HG03439 (cell line): ENCODE measurements around the gene KLHL17.

Source experiments
- ATAC-seq: cut with Tn5 transposase; IDR thresholded peaks from one replicate; pipeline ENCODE4 v1.9.1; 2021; ENCODE audit warnings: mild to moderate bottlenecking, moderate library complexity; ENCODE audit not compliant: unreplicated experiment

KLHL17 gene

DNA sequence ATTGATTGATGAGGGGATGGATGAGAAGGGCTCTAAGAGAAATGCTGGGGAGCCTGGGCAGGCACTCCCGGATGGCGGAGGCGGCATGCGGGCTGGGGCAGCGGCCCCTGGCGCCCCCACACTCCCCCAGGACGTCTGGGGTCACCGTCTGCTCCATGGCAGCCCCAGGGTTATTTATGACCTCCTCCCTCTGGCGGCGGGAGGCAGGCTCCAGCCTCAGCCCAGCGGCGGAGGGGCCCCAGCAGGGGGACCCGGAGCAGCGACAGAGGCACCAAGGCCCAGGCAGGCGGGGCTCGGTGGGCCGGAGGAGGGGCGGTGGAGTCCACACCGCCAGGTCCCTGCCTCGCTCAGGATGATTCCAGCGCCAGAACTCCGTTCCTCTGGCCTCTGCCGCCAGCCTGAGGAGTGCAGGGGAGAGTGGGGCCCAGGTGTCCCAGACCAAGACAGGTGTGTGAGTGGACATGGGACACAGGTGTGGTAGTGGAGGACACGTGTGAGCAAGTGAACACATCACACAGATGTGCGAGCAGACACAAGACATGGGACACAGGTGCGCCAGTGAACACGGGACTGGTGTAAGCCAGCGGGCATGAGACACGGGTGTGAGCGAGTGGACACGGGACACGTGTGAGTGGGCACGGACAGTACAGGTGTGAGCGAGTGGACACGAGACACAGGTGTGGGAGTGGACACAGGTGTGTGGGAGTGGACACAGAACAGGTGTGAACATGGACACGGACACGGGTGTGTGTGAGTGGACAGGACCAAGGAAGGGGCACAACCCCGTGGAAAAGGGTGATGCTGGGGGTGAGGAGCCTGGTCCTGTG lies 39.2 kb upstream of the KLHL17 start:
- no peak for ATAC-seq

DNA sequence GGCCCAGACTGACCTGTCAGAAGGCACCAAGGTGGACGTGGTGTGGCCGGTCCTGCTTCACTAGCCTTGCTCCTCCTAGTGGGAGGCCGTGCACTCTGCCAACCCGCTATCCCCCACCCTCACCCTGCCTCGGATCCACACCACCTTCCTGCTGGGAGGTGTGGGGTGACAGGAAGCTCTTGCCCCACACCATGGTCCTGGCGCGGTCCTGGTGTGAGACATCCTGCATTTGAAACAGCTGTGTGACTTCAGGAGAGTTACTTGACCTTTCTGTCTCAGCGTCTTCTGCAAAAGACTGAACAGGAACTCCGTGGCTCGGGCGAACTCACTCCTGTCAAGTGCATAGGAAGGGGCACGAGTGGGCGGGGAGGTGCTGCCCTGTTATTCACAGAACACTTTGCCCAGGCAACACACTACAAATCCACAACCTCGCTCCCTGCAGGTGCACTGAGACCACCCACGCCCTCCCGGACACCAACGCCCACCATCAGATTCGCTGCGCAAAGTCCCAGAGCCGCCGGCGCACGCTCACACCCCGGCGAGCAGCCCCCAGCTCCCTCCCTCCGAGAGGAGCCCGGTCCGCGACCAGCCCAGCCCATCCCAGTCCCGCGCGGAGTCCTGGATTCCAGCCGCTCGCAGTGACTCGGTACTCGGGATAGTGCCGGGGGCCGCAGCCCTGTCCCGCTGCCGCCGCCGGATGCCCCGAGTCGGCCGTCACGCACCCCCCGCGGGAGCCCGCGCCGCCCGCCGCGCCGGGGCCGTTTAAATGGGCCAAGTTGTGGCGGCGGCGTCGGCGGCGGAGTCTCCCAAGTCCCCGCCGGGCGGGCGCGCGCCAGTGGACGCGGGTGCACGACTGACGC lies 37.0 kb upstream of the KLHL17 start, which contains the start of gene SAMD11:
TSS of gene SAMD11 (plus strand) at position 793 of the 860 bp plus-strand sequence. CDS start 509 bp downstream, outside the sequence.
- no peak for ATAC-seq

DNA sequence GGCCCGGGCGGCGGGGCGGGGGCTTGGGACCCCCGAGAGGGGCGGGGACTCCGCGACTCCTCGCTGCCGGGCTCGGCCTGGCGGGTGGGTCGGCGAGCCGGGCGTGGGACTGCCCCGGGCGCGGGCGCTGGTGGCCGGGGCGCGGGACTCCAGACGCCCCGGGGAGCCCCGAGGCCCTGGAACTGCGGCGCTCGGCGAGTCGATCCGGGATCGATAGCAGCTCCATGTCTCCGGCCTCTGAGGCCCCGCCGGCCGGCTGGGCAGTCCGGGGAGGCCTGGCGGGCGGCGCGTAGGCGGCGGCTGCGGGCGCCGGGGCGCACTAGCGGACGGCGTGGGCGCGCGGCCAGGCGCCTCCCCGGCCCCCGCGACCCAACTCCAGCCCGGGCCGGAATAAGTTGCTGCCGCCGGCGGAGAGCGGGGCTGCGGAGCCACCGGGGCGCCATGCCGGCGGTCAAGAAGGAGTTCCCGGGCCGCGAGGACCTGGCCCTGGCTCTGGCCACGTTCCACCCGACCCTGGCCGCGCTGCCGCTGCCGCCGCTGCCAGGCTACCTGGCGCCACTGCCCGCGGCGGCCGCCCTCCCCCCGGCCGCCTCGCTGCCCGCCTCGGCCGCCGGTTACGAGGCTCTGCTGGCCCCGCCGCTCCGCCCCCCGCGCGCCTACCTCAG lies 36.3 kb upstream of the KLHL17 start:
- no peak for ATAC-seq

DNA sequence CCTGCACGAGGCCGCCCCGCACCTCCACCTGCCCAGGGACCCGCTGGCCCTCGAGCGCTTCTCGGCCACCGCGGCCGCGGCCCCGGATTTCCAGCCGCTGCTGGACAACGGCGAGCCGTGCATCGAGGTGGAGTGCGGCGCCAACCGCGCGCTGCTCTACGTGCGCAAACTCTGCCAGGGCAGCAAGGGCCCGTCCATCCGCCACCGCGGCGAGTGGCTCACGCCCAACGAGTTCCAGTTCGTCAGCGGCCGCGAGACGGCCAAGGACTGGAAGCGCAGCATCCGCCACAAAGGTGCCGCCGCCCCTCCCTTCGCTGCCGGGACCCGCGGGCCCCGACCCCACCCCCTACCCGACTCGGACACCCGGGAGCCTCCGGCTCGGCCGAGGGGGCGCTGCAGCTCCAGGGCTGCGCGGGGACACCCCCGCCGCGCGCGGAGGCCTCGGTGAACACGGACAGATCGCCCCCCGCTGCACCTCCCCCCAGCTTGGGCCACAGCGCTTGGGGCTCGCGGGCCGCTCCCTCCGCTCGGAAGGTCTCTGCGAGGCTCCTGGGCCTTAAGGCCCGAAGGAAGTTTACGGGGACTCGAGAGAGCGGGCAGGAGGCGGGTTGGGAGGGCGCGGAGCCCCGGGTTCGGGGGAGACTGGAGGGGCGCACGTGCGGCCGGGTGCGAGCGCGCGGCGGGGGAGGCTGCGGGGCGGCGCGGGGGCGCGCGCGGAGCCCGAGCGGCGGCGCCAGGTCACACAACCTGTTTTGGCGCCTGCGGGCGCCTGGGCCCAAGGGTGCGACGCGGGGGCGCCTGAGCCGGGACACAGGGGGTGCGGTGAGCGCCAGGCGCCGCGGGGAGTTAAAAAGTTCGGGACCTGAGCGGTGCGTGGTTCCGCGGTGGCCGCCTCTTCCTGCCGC lies 35.5 kb upstream of the KLHL17 start:
- ATAC-seq, result no peak

DNA sequence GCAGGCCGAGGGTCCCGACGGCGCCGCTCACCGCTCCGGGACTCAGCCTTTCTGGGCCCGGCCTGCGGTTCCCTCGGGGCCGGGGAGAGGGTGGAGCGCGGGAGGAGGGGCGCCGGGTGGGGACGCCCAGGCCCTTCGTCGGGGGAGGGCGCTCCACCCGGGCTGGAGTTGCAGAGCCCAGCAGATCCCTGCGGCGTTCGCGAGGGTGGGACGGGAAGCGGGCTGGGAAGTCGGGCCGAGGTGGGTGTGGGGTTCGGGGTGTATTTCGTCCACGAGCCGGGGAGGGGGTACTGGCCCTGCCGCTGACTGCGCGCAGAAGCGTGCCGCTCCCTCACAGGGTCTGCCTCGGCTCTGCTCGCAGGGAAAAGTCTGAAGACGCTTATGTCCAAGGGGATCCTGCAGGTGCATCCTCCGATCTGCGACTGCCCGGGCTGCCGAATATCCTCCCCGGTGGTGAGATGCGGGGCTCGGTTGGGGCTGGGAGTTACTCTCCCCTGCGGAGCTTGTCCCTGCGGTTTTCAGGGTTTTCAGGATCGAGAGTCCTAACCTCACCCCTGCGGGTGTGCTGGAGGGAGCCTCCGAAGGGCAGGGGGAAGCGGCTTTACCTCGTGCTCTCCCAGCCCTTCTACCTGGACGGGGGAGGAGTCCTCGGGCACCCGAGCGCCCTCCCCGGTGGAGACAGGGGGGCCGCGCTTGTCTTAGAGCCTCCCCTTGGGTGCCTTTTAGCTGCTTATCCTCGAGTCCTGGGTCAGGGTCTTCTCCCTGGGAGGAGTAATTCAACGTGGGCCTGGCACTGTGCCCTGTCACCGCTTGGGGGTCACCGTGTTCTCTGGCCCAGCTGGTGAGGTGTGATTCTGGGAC lies 34.6 kb upstream of the KLHL17 start:
- no peak for ATAC-seq

DNA sequence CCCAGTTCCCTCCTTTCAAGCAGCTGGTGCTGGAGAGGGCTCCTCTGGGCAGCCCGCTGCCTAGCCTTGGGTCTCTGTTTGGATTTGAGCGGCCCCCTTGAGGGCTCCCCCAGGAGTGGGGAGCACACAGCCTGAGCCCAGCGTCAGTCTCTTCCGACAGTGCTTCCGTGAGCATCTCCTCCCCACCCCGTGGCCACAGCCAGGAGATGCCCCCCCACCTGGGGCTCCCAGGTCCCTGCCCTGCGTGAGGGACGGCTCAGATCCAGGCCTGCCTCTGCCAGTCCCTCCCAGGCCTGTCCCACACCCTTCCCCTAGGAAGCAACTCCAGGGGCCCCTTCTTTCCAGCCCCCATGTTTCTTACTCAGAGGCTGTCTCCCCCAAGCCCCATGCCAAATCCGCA lies 33.1 kb upstream of the KLHL17 start:
- no peak for ATAC-seq

DNA sequence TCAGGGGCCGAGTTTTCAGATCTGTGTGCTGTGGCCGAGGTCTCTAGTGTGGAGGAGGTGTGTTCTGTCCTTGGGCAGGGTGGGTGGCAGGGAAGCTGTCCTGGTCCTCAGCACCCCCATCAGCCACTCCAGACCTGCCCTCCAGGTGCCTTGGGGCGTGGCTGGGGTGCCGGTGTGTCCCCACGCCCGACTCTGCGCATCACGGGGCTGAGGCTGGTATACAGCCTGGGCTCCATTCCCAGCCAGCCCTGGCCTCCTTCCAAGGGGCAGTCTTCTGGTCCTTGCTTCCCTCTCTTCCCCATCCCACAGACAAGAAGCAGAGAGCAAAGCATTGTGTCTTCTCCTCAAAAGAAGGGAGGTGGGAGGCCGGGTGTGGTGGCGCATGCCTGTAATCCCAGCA lies 32.6 kb upstream of the KLHL17 start:
- no peak for ATAC-seq

DNA sequence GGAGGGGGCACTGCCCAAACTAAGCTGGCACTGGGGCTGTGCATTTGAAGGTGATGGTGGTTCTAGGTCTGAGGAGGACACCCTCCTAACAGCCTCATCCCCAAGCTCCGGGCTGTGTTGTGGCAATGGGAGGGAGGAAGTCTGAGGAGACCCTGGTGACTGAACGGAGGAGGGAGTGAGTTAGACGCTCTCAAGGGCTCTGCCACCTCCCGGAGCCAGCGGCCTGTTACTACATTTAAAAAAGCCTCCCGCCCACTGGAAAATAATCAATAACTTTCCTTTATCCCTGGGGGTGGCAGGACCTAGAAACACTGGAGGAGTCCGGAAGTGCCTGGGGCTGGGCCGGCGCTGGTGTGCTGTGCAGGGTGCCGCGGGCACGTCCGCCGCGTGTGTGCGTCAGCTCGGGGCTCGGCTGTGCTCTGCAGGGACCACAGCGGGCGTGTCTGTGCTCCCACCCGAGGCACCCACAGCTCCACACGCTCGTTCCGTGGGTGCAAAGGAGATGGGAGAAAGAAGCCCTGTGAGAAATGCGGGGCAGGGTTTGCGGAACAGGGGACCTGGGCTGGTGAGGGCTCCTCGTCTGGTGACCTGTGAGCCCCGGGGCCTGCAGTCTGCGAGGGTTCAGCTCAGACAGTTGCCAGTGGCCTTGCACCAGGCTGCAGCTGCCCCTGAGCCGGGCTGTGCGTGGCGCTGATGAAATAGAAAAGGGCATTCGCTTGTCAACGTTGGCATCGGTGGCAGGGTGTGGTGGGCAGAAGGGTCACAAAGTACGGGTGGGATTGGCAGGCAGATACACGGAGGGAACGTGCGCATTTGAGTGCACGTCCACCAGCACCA lies 31.3 kb upstream of the KLHL17 start:
- ATAC-seq, result no peak

DNA sequence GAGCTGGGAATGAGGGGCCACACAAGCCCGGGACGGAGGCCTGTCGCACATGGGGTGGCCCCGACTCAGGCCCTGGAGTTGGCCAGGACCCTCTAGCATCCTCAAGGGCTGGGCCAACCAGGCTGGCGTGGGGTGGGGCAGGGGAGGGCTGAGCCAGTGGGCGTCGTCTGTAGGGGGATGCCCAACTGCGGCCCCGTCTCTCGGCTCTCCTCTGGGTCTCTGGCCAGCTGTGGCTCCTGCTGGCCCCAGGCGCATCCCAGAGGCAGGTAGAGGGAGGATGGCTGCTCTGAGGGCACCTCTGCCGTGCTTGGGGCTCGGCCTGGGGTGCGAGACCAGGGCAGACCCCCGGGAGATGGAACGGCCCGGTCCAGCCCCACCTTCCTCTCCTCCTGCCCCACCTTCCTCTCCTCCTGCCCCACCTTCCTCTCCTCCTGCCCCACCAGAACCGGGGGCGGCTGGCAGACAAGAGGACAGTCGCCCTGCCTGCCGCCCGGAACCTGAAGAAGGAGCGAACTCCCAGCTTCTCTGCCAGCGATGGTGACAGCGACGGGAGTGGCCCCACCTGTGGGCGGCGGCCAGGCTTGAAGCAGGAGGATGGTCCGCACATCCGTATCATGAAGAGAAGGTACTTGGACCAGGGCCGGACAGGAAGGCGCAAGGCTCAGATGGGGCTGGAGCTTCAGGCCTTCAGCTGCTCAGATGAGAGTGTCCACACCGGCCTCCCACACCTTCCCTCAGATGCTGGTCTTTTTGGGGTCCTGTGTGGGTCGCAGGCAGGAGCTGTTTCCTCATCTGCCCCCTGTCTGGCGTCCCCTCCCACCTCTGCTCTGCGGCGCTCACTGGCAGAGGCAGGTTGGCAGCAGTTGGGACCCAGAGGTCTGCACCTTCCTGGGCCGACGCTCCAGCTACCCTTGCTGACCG lies 30.4 kb upstream of the KLHL17 start:
- ATAC-seq, result no peak

DNA sequence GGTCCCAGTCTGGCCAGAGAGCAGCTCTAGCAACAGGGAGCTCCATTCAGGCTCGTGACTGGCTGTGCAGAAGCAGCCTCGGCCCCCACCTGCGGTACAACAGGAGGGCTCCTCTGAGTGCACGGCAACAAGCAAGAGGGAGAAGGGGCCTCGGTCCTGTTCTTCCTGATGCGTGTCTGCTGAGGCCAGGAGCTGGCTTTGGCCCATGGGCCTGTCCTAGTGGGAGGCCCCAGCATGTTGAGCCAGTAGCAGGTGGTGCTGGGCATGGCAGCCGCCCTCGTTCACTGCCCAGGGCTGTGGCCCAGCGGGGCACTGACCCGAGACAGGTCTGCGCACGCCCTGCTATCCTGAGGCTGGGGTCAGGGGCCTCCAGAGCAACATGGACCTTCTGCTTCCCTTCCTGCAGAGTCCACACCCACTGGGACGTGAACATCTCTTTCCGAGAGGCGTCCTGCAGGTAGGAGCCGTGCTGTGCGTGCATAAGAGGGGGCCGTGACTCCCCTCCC lies 29.7 kb upstream of the KLHL17 start:
- no peak for ATAC-seq

DNA sequence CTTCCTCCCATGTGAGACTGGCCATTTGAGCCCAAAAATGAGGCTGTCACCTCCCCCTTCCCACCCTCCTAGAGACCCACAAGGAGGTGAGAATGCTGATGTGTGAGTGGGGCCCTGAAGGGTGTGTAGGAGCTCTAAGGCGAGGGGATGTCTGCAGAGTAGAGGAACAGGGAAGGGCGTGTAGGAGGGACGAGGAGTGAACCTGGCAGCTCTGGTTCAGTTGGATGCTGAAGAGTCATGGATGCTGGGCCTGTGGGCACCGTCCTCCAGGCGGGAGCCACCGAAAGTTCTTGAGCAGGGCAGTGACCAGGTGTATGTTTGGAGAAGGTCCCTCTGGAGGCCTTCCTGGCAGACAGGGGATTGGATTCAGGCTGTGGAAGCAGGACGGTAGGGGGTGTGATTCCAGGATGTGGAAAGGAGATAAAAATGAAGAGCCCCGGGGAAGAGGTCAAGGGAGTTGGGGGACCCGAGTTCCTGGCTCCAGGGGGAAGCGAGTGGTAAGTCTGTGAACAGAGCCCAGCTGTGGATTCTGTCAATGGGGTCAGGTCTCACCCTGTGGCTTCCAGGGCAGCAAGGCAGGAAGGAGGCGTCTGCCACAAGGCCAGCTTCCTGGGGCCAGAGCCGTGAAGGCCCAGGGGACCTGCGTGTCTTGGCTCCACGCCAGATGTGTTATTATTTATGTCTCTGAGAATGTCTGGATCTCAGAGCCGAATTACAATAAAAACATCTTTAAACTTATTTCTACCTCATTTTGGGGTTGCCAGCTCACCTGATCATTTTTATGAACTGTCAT lies 28.8 kb upstream of the KLHL17 start:
- no peak for ATAC-seq

DNA sequence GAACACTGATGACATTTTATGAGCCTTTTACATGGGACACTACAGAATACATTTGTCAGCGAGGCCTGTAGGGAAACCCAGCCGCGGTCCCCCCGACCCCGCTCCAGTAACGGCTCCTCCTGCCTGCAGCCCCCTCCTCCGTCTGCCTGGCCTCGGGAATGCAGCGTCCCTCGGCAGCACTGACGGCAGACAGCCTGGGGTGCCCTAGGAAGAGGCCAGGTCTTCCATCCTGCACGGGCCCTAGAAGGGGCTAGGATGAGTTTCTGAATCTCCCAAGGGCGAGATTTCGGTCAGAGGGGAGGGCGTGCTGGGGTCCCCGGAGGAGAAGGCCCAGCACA lies 28.2 kb upstream of the KLHL17 start:
- ATAC-seq, result no peak

DNA sequence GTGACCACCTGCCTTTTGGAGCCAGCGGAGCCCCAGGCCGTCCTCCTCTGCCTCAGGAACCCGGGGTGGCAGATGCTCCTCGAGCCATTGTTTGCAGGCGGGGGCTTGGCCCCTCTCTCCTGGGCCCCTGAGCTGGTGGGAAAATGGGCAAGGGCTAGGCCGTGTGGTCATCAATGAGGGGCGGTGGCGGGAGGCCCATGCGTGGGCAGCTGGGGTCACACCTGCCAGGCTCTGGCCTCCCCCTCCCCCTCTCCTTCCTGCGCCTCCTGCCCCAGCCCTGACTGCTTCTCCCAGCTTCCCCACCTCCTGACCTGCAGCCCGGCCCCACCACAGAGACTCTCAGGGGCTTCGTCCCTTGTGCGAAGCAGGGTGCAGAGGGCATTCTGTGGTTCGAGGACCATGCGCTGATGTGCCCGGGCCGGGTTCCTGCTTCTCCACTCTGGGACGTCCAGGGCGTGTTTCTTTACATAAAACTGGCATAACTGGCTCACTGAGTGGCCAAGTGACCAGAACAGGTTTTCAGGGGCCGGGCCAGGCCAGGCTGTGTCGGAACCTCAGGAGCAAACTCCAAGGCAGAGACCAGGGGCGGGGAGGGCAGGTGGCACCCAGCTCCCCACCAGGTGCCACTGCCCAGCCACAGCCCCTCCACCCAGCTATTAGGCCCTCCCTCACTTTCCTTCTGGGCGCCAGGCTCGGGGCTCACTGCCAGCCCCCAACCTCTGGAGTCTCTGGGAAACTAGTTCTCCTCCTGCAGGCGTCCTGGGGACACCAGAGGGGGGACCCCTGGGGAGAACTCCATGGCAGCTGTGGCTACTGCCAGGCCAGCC lies 27.4 kb upstream of the KLHL17 start:
- no peak for ATAC-seq

DNA sequence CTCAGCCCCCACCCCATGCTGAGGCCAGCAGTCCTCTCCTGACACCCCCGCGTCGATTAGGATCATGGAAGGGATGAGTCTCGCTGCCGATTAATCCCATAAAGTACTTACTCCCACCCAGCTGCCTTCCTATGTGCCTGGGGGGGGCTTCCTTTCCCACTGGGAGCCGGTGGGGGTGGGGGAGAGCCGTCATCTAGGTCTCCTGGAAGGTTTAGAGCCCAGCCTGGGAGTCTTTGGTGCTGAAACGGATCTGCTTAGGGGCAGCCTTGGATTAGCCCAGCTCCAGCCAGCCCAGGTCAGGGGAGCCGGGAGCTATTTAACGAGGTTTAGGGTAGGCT lies 26.8 kb upstream of the KLHL17 start:
- ATAC-seq, result no peak

DNA sequence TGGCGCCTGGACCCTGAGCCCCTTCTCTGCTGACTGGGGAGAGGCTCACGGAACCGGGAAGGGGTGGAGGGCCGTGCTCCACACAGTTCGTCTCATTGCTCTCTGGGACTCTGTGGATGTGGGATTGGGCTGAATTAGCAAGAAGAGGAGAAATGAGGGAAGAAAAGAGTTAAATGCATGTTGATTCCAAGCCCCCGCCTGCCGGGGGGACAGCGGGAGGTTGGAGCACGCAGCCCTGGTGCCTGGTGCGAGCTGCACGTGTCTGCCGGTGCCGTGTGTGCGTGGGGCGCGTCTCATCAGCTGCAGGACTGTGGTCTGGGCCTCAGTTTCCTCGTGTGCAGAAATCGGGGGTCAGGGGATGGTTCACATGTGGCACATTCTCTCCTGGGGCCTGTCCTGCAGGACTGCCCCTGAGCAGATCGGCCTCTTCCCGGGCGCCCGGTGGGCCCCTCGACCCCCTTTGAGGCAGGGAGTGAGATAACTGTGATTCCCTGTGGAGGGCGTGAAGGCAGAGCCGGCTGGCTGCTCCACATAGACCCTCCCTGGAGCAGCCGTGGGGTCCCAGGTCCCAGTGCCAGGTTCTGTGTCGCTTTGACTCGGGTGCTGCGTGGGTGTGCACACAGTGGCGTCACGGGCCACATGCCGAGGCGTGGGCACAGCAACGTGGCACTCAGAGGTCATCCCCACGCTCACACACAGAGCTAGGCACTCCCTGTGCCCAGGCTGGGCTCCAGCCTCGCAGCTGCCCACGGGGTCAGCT lies 25.2 kb upstream of the KLHL17 start:
- no peak for ATAC-seq
